H1 (cell line): ENCODE results near the gene ACTL8. TPM values are rescaled to one million over a fixed set of nuclear protein-coding genes. Genes with fewer than 3 reads are reported as not detected.
A peak's percentile ranks its signal among the peaks of the same experiment; 100 is the strongest.

ENCODE experiments used
- CEBPB ChIP-seq: IDR thresholded peaks from 2 replicates; pipeline ENCODE4 v1.6.1; 2012; ENCODE audit warnings: low read depth, low read length
- CHD7 ChIP-seq: fragments of 300-600 bp; sonication (generic); IDR thresholded peaks from 2 replicates; pipeline ENCODE4 v1.7.1; 2012; ENCODE audit warnings: low read length, moderate library complexity, mild to moderate bottlenecking, inconsistent platforms; ENCODE audit not compliant: insufficient replicate concordance
- CTCF ChIP-seq, 3 experiments: IDR thresholded peaks; 1 replicate in 2 of 3; 2 replicates in 1 of 3; pipeline versions ENCODE4 v1.5.1 to v1.6.1; 2011; ENCODE audit warnings: low read length in 3 of 3, mild to moderate bottlenecking in 3 of 3, inconsistent platforms in 2 of 3, low read depth in 1 of 3, moderate library complexity in 1 of 3; ENCODE audit not compliant: insufficient read depth in 1 of 3; ENCODE audit errors: control extremely low read depth in 1 of 3
- RAD21 ChIP-seq, 2 experiments: IDR thresholded peaks in 1 of 2; conservative IDR thresholded peaks in 1 of 2; 2 replicates each; pipeline ENCODE4 v1.6.1; 2011; ENCODE audit warnings: low read depth in 2 of 2, low read length in 2 of 2, improper control_type of control experiment in 1 of 2, inconsistent platforms in 1 of 2, mild to moderate bottlenecking in 1 of 2, moderate library complexity in 1 of 2
- polyA plus RNA-seq, 7 experiments: library from polyadenylated mRNA; depleted of rRNA in 3 of 7; stranded (reverse) in 5 of 7; unstranded in 2 of 7; fragments of >200 nt in 5 of 7; fragments of 200-250 nt in 2 of 7; gene quantifications; 1 replicate in 5 of 7; 2 replicates in 1 of 7; 4 replicates in 1 of 7; pipeline versions ENCODE4 v1.2.1 to v1.2.3, GENCODE V29; 2011 to 2013; ENCODE audit warnings: missing spikeins in 2 of 7, mixed read lengths in 2 of 7
- total RNA-seq: library from RNA; stranded (reverse); fragmentation: NEBNext Ultra II Directional; extraction: Animal tissue kit (Norgen Biotek cat#: 25700); gene quantifications from 2 replicates; pipeline ENCODE4 v1.2.1, GENCODE V29; 2021

ACTL8 gene
- total and polyA plus RNA-seq, 2 of the 8 experiments (the other 6 are each of a cell fraction or from before 2014, with no cell fraction given), result 0.33 to 0.47 TPM

- no peak for TF ChIP-seq CHD7
- TF ChIP-seq RAD21 (IDR thresholded peaks at IDR 0.05 in 1 of 2, conservative IDR thresholded peaks at IDR 0.05 in 1 of 2; ENCODE audit: low read depth in 2 of 2, low read length in 2 of 2), result peak; percentile 10 to 37; a peak in 2 of 4 replicates
- TF ChIP-seq CEBPB, result no peak
- peak; percentile 15 to 42 (median 32); a peak in 3 of 4 replicates for TF ChIP-seq CTCF (IDR thresholded peaks at IDR 0.05; ENCODE audit: control extremely low read depth in 1 of 3, insufficient read depth in 1 of 3, low read depth in 1 of 3, low read length in 3 of 3)
These were observed 10.3 kb upstream of the ACTL8 start (continued) for GRCh38 chr1:17744666-17745478.
